Testis (tissue), 3 donors: ENCODE results near the gene ACYP2. TPM values are rescaled to one million over a fixed set of nuclear protein-coding genes. Genes with fewer than 3 reads are reported as not detected.
A peak's percentile ranks its signal among the peaks of the same experiment; 100 is the strongest.

Experiments used
- DNase-seq: peaks from one replicate; pipeline ENCODE4 v3.0.0-alpha.2; 2019
- H3K27ac ChIP-seq, 2 donors: fragments of 200-600 bp; sonication (generic); one replicate each; pipeline ENCODE4 v1.5.1; 2019
- H3K27me3 ChIP-seq: fragments of 200-600 bp; sonication (generic); one replicate; pipeline ENCODE4 v1.5.1; 2019
- H3K36me3 ChIP-seq: fragments of 200-600 bp; sonication (generic); one replicate; pipeline ENCODE4 v1.5.1; 2017; ENCODE audit warnings: low read depth; ENCODE audit errors: missing control alignments
- H3K4me1 ChIP-seq: fragments of 200-600 bp; sonication (generic); one replicate; pipeline ENCODE4 v1.5.1; 2019
- H3K4me3 ChIP-seq, 2 donors: fragments of 200-600 bp; sonication (generic); one replicate each; pipeline ENCODE4 v1.5.1; 2017 to 2019
- H3K9me3 ChIP-seq: fragments of 200-600 bp; sonication (generic); one replicate; pipeline ENCODE4 v1.5.1; 2017
- CTCF ChIP-seq, 3 experiments: fragments of 450-650 bp in 2 of 3; fragments of 200-600 bp in 1 of 3; sonication (generic) in 1 of 3; IDR thresholded peaks; one replicate each; pipeline ENCODE4 v1.5.1; 2016 to 2019; ENCODE audit warnings: antibody characterized with exemption in 3 of 3, mild to moderate bottlenecking in 2 of 3, moderate library complexity in 1 of 3
- POLR2A ChIP-seq: fragments of 450-650 bp; IDR thresholded peaks from one replicate; pipeline ENCODE4 v1.6.1; 2017; ENCODE audit warnings: antibody characterized with exemption, mild to moderate bottlenecking, moderate library complexity
- WGBS, 2 donors: methylation state at CpG; one replicate each; pipeline ENCODE4 v1.1.5; 2018; 5-methylcytosine and 5-hydroxymethylcytosine counted together
- intact Hi-C: fragments of 100-400 bp; cut with DNase I; formaldehyde crosslinking; loops from one replicate; pipeline ENCODE4 v1.15.1; 2023; ENCODE audit warnings: low total_unique reads
- polyA plus RNA-seq: library from polyadenylated mRNA; stranded (reverse); fragments of 350-450 nt; fragmentation: Illumina TruSeq; extraction: RNeasy Lipid Tissue Mini Kit (QIAGEN cat#74804); gene quantifications from one replicate; pipeline ENCODE4 v1.2.3, GENCODE V29; 2014; ENCODE audit warnings: low read depth, low replicate concordance; ENCODE audit not compliant: insufficient read depth
- total RNA-seq, 2 donors: library from RNA; depleted of rRNA; stranded (reverse); fragments of >200 nt; gene quantifications; one replicate each; pipeline ENCODE4 v1.2.3, GENCODE V29; 2016

Gene ACYP2
- total and polyA plus RNA-seq, 3 donors from 2014 or later: 23.2 to 36.2 (median 34.5) TPM

GRCh38 chr2:54240515-54241469, 125.4 kb downstream of the ACYP2 start:
- no peak for DNase-seq
- Histone ChIP-seq H3K36me3 (no peaks in the 10 kb centered on the region), H3K4me3 (no peak overlapping the region), H3K27ac (peak overlapping the region in 1 of 2 donors; percentile 62), H3K27me3 (no peaks in the 10 kb centered on the region), H3K4me1 (peaks cover 14% of the 10 kb centered on the region), H3K9me3 (no peaks in the 10 kb centered on the region)
- WGBS, 2 donors: 42 to 51% methylated on average over 5 of the region's 5 CpGs
- TF ChIP-seq POLR2A (no peak), CTCF (IDR thresholded peaks at IDR 0.05) (no peak)
- intact Hi-C loops: no loop called here

- H3K9me3 ChIP-seq: no peaks in the 10 kb centered on the region
- H3K4me3 ChIP-seq: no peak overlapping the region
- DNase-seq: no peak
- 34 to 60% methylated on average over 1 of the region's 1 CpG for WGBS, 2 donors
- no peaks in the 10 kb centered on the region for H3K4me1 ChIP-seq
- no peaks in the 10 kb centered on the region for H3K36me3 ChIP-seq
- intact Hi-C loops: no loop called here
- H3K27me3 ChIP-seq: no peaks in the 10 kb centered on the region
- TF ChIP-seq POLR2A: no peak
- TF ChIP-seq CTCF (IDR thresholded peaks at IDR 0.05): no peak
- no peak overlapping the region for H3K27ac ChIP-seq
Measured at GRCh38 chr2:54247115-54247514, 131.7 kb downstream of the ACYP2 start.

GRCh38 chr2:54249629-54250028, 134.2 kb downstream of the ACYP2 start:
- Histone ChIP-seq H3K9me3 (no peaks in the 10 kb centered on the region), H3K27ac (no peak overlapping the region), H3K36me3 (no peaks in the 10 kb centered on the region), H3K27me3 (no peaks in the 10 kb centered on the region), H3K4me3 (no peak overlapping the region), H3K4me1 (no peaks in the 10 kb centered on the region)
- DNase-seq: no peak
- TF ChIP-seq POLR2A (no peak), CTCF (IDR thresholded peaks at IDR 0.05) (no peak)
- intact Hi-C loops: no loop called here

- H3K27ac ChIP-seq: no peak overlapping the region
- no peaks in the 10 kb centered on the region for H3K4me1 ChIP-seq
- H3K4me3 ChIP-seq: no peak overlapping the region
- H3K36me3 ChIP-seq: no peaks in the 10 kb centered on the region
- H3K9me3 ChIP-seq: no peaks in the 10 kb centered on the region
- intact Hi-C loops: no loop called here
- no peaks in the 10 kb centered on the region for H3K27me3 ChIP-seq
- no peak for TF ChIP-seq CTCF (IDR thresholded peaks at IDR 0.05)
- TF ChIP-seq POLR2A: no peak
- no peak for DNase-seq
Measured at GRCh38 chr2:54254180-54254579, 138.8 kb downstream of the ACYP2 start.
